ENCODE data around the gene KIAA2012.
"Not testable (repeated sequence)": the region's sequence is repeated elsewhere in the genome, so short reads cannot be mapped to it uniquely, and the experiment has no call there.

The KIAA2012 gene

GRCh38 chr2:202118168-202118567 lies 45.1 kb downstream of the KIAA2012 start:
- no peak for DNase-seq (ENCODE audit: low spot score)

- no peak for DNase-seq (ENCODE audit: low spot score)
These were observed 47.8 kb downstream of the KIAA2012 start for GRCh38 chr2:202120828-202121227.

- DNase-seq (ENCODE audit: low spot score): no peak
These were observed 48.6 kb downstream of the KIAA2012 start for GRCh38 chr2:202121532-202122162.

- DNase-seq (ENCODE audit: low spot score): no peak
These were observed 49.1 kb downstream of the KIAA2012 start for GRCh38 chr2:202122163-202122540.

GRCh38 chr2:202122980-202123720 lies 50.1 kb downstream of the KIAA2012 start:
- no peak for DNase-seq (ENCODE audit: low spot score)

GRCh38 chr2:202124286-202124685 lies 51.2 kb downstream of the KIAA2012 start:
- DNase-seq (ENCODE audit: low spot score): no peak

- no peak for DNase-seq (ENCODE audit: low spot score)
These were observed 54.8 kb downstream of the KIAA2012 start for GRCh38 chr2:202127687-202128331.

DNA sequence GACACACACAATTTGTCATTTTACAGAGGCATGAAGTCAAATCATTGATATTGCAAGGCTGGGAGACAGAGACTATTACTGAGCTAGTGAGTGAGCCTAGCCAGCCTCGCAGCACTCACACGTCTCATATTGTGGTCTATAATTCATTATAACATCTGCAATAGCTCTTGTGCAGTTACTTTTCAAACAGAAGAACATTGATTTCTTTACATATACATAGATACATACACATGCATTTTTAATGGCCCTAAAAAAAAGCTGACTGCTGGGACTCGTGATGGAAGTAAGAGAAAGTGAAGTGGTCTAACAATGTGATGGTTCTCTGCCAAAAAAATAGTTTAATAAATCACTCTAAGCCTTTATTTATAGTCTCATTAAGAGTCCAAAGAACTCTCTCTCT lies 56.8 kb downstream of the KIAA2012 start:
- no peak for DNase-seq (ENCODE audit: low spot score)

DNA sequence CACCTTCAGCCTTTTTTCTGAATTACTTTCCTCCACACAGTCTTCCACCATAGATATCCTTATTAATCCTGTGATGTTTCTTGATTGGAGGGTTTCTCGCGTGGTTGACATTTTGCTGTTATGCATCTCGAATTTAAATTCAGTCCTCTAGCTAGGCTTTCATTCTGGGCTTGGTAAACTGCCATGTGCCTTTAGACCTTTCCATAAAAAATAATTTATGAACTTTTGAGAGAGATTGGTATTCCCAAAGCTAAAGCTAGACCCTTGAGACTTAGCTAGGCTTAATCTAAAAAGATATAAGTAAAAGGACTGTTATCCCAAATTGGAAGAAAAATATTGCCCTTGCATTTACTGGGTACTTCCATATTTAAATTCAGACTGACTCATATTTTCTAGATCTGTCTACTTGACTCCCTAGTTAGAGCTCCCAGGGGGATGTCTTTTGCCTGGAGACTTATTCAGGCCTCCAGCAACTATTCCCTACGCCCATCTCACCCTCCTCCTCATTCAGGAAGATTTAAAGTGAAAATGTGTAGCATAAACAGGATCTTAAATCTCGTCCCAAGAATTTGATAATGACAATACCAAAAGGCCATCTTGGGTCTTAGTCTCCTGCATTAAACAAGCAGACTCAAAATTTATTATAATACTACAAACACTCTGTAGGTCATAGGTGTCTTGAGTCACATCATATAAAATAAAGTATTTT lies 60.3 kb downstream of the KIAA2012 start:
- DNase-seq (ENCODE audit: low spot score): no peak

- DNase-seq (ENCODE audit: low spot score): no peak
These were observed 60.8 kb downstream of the KIAA2012 start for GRCh38 chr2:202133909-202134265.

DNA sequence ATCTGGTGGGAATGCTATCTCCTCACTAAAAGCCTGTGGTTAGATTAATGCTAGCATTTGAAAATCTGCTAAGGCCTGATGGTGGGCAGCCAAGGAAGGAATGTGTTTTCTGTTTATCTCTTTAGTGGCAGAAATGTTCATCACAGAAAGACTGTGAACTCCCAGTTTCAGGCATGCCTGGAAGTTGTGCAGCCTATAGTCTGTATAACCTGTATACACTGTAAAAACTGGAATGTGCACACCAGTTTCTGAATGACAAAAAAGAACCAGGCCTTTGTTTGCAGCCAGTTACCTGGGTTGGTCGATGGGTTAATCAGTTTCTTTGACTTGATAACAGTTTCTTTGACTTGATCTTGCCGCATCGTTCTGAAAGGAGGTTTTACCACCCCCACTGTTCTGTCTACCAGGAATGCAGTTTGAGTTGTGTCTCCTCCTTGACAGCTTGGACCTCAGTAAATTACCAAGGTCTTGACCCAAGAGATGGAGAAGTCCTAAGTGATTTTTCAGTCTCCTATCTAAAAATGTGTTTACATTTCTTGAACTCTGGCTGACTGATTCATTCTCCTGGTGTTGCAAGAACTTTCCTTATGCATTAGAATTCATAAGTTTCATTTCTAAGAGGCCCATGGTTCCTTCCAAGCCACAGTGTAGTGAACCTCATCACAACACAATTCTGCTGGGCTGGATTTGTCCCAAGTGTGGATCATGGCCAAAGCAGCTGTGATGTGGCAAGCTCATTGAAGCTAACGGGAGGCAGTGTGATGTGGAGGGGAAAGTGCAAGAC lies 62.2 kb downstream of the KIAA2012 start:
- no peak for DNase-seq (ENCODE audit: low spot score)

- not testable (repeated sequence) for DNase-seq (ENCODE audit: low spot score)
These were observed 63.0 kb downstream of the KIAA2012 start for GRCh38 chr2:202136039-202136438.

DNA sequence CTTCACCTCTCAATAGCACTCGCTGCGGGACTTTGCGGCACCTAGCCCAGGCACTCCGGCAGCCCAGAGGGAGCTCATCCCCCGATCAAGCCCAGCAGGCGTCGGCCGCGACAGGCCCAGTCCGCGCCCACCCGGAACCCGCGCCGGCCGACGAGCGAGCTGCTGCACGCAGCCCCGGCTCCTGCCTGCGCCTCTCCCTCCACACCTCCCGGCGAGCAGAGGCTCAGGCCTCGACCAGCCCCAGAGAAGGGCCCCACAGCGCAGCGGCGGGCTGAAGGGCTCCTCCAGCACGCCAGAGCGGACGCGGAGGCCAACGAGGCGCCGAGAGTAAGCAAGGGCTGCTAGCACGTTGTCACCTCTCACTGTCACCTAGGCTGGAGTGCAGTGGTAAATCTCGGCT lies 63.5 kb downstream of the KIAA2012 start:
- no peak for DNase-seq (ENCODE audit: low spot score)

DNA sequence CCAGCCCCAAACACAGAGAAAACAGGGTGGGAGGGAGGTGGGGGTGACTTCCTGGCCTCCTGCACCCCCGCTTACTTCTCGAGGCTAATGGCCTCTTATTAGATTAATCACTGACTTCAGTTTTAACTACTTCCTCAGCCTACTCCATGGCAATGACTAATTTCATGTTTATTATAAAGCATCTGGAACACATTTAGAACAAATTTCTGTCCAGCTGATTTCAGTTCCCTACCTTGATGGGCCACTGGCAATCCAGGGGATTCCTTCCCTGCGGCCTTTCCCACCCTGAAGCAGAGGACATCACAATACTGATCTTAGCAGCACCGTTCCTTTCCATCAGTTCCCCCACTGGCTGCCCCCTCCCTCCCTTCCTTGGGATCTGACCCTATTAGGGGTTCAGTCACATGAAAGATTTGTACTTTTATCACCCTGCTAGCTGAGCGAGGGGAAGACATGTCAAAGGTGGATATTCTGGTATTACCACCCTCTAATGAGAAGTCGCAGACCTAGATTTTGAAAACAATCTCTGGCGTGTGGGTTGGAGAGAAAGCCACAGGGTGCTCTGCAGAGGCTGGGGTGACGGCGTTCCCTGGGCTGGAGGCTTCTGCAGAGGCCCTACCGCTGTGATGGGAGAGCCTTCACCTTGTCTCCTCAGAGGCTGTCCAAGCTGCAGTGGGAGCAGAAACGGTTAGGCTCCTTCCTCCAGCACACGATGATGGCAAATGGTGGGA lies 67.6 kb downstream of the KIAA2012 start:
- no peak for DNase-seq (ENCODE audit: low spot score)

DNA sequence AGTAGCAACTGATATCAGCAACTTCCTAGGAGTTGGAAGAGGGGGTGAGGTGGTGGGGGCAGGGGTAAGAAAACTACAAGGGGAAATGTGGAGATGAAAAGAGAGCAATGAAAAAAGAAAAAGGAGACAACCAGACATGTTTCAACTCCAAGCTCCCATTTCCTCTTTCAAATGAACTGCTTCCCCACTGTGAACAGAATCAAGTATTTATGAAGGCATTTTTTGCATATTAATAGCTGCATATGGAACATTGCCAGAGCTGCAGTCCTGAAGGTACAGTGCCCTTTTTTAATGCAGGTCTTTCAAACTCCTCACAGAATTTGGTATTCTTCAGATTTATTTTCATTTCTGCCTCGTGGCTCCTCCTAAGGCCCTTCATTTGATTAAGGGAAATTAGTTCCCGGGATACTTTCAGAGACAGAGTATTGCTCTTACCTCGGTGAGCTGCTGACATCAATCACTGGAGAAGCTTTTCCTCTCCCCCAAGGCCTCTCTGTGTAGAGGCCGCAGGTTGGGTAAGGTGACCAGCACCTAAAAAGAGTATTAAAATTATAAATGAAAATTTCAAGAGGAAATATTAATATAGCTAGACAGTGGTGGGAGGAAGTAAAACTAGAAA lies 68.4 kb downstream of the KIAA2012 start:
- DNase-seq (ENCODE audit: low spot score): no peak

DNA sequence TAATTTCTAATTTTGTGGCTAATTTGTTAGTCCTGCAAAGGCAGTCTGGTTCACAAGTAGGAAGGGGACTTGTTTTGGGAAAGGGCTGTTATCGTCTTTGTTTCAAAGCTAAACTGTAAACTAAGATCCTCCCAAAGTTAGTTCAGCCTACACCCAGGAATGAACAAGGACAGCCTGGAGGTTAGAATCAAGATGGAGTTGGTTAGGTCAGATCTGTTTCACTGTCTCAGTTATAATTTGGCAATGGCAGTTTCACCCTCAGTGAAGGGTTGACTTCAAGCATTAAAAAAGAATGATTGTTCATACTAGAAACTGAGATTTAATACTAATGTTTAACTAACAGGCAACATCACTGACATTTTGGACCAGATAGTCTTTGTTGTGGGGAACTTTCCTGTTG lies 69.5 kb downstream of the KIAA2012 start:
- DNase-seq (ENCODE audit: low spot score): no peak

GRCh38 chr2:202147775-202148174 lies 74.7 kb downstream of the KIAA2012 start:
- no peak for DNase-seq (ENCODE audit: low spot score)

DNA sequence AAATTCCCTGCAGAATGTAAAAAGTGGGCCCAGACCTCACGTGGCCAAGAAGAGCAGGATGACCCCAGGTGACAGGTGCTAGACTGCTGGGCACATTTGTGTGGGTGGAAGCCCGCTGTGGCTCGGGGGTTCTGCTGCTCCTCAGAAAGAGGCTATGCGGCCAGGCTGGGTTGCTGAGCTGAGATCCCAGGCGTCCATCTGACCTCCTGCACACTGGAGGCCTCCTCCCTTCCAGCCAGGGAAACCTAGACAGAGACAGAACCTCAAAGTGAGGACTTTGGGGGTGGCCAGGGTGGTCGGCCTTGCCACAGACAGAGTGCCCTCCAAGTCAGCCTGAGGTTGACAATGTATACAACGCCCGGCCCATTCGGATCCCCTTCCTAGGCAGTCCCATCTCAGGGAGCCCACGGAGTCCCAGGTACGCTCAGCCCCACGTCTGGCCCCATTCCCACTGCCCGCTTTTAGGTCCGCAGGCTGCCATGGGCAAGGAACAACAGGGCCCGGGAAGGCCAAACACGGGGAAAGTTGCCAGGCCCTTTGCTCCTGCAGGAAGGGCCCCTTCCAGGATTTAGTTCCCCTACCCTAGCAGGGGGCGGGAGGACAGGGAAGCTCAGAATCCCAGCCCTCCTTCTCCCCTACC lies 75.6 kb downstream of the KIAA2012 start:
- DNase-seq (ENCODE audit: low spot score): no peak

- DNase-seq (ENCODE audit: low spot score): no peak
These were observed 76.2 kb downstream of the KIAA2012 start for GRCh38 chr2:202149155-202149762.

DNA sequence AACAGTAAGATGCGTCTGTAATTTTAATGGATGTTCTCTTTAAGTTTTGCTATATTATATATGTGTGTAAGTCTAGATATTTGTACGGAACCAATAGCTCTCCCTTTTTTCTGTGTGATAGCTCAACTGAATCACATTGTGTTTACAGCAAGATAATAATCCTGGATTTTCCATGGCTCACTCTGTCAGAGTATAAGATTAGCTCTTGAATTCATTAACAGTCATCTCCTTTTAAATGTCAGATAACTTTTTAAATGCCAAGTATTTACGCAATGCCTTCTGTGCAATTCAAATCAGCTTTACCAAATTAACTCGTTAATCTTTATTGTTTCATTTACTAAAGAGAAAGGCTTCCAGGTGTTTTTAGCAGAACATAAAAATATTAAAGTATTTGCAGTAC lies 76.9 kb downstream of the KIAA2012 start:
- DNase-seq (ENCODE audit: low spot score): no peak
